ENCODE measurements around the gene FANCB. TPM values are rescaled to one million over a fixed set of nuclear protein-coding genes. Genes with fewer than 3 reads are reported as not detected.

The FANCB gene
- total and polyA plus RNA-seq, 2 donors (not counting 1 experiment from before 2014, with no cell fraction given), result 3.1 to 3.9 TPM

DNA sequence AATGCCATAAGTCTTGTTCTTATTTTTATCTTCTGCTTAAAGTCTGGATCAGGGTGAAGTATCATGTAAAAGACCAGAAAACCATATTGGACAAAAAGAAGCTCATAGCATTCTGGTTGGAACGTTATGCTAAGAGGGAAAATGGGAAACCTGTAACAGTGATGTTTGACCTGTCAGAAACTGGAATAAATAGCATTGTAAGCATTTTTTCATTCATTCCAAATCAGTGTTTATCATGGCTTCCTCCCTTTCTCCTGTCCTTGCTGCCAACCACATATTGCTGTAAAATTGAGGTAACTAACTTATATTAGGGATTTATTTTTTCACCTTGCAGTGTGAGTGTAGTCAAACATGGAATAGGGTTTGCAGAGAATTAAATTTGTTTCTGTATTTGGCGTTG lies 24.2 kb upstream of the FANCB start:
- Histone ChIP-seq H3K4me1 (ENCODE audit: control insufficient read depth in 2 of 2, insufficient read depth in 2 of 2, low read length in 2 of 2) (no peaks in the 10 kb centered on the region), H3K9me3 (ENCODE audit: control extremely low read depth in 1 of 3, control insufficient read depth in 2 of 3, insufficient read depth in 1 of 3, low read length in 2 of 3) (no peaks in the 10 kb centered on the region), H3K4me2 (replicated peaks; ENCODE audit: low read depth, low read length, poor library complexity, severe bottlenecking) (no peak overlapping the region), H3K4me3 (ENCODE audit: control extremely low read depth in 1 of 5, extremely low read depth in 1 of 5, insufficient read depth in 1 of 5, low read depth in 2 of 5, low read length in 4 of 5) (no peak overlapping the region), H3K27me3 (replicated peaks in 1 of 4; ENCODE audit: control extremely low read depth in 1 of 4, control insufficient read depth in 3 of 4, insufficient read depth in 4 of 4, low read length in 3 of 4) (no peaks in the 10 kb centered on the region), H3K79me2 (ENCODE audit: control insufficient read depth, insufficient read depth, low read length) (no peaks in the 10 kb centered on the region), H2AFZ (ENCODE audit: insufficient read depth, low read depth, low read length, poor library complexity, severe bottlenecking) (no peak overlapping the region), H4K20me1 (ENCODE audit: control insufficient read depth, insufficient read depth, low read length, poor library complexity, severe bottlenecking) (no peaks in the 10 kb centered on the region), H3K36me3 (replicated peaks in 1 of 2; ENCODE audit: control extremely low read depth in 1 of 2, control insufficient read depth in 1 of 2, extremely low read depth in 1 of 2, insufficient read depth in 2 of 2, low read length in 1 of 2) (peaks cover 0 to 9% of the 10 kb centered on the region in 2 experiments), H3K27ac (ENCODE audit: low read length in 2 of 2) (no peak overlapping the region), H3K9ac (ENCODE audit: low read length) (no peak overlapping the region)
- Mint-ChIP-seq H3K27ac (no peak overlapping the region), H3K4me3 (no peak overlapping the region), H3K9me3 (ENCODE audit: insufficient read depth) (no peaks in the 10 kb centered on the region), H3K4me1 (peaks cover 10% of the 10 kb centered on the region), H3K27me3 (no peaks in the 10 kb centered on the region)
- intact Hi-C loops (cut with micrococcal nuclease), result no loop called here
- no peak for DNase-seq
- CTCF ChIA-PET, result no interaction called here
- ATAC-seq (ENCODE audit: low read depth), result no peak
- POLR2A ChIA-PET, result no interaction called here
- no CpG with 5 or more reads among the region's 2 CpGs for WGBS (ENCODE audit: insufficient coverage)
- no peak for TF ChIP-seq EZH2 (IDR thresholded peaks at IDR 0.05; ENCODE audit: borderline replicate concordance, insufficient read depth, low read depth, low read length, poor library complexity, severe bottlenecking)
- TF ChIP-seq CTCF (IDR thresholded peaks at IDR 0.05), result no peak

DNA sequence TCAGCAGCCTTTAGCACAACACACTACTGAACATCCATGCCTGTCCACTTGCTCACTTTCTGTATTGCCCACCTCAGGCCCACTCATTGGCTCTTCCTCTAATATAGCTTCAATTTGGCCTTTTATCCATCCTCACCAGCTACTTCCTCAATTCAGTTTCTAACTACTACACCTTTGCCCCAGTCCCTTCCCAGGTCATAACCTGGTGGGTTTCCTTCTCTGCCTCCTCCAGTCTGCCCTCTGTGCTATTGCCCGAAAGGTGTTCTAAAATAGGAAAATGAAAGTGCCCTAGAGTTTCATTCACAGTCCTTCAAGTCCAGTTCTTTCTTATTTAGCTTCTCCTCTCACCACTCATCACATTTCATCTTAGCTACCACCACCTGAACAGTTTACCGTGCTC lies 23.4 kb upstream of the FANCB start:
- H3K4me2 ChIP-seq (replicated peaks; ENCODE audit: low read depth, low read length, poor library complexity, severe bottlenecking), result no peak overlapping the region
- DNase-seq (no peak), ATAC-seq (ENCODE audit: low read depth) (no peak)
- H3K4me3 ChIP-seq (ENCODE audit: control extremely low read depth in 1 of 5, extremely low read depth in 1 of 5, insufficient read depth in 1 of 5, low read depth in 2 of 5, low read length in 4 of 5), result no peak overlapping the region
- Mint-ChIP-seq H3K9me3 (ENCODE audit: insufficient read depth) (no peaks in the 10 kb centered on the region), H3K27me3 (no peaks in the 10 kb centered on the region), H3K4me1 (peaks cover 10% of the 10 kb centered on the region), H3K4me3 (no peak overlapping the region), H3K27ac (no peak overlapping the region)
- intact Hi-C loops (cut with micrococcal nuclease), result no loop called here
- no peaks in the 10 kb centered on the region for H3K27me3 ChIP-seq (replicated peaks in 1 of 4; ENCODE audit: control extremely low read depth in 1 of 4, control insufficient read depth in 3 of 4, insufficient read depth in 4 of 4, low read length in 3 of 4)
- peaks cover 0 to 9% of the 10 kb centered on the region in 2 experiments for H3K36me3 ChIP-seq (replicated peaks in 1 of 2; ENCODE audit: control extremely low read depth in 1 of 2, control insufficient read depth in 1 of 2, extremely low read depth in 1 of 2, insufficient read depth in 2 of 2, low read length in 1 of 2)
- H3K79me2 ChIP-seq (ENCODE audit: control insufficient read depth, insufficient read depth, low read length), result no peaks in the 10 kb centered on the region
- no peaks in the 10 kb centered on the region for H4K20me1 ChIP-seq (ENCODE audit: control insufficient read depth, insufficient read depth, low read length, poor library complexity, severe bottlenecking)
- WGBS (ENCODE audit: insufficient coverage), result 88% methylated on average over 1 of the region's 2 CpGs
- ChIA-PET POLR2A (no interaction called here), CTCF (no interaction called here)
- H3K9ac ChIP-seq (ENCODE audit: low read length), result no peak overlapping the region
- TF ChIP-seq EZH2 (IDR thresholded peaks at IDR 0.05; ENCODE audit: borderline replicate concordance, insufficient read depth, low read depth, low read length, poor library complexity, severe bottlenecking) (no peak), CTCF (IDR thresholded peaks at IDR 0.05) (no peak)
- H2AFZ ChIP-seq (ENCODE audit: insufficient read depth, low read depth, low read length, poor library complexity, severe bottlenecking), result no peak overlapping the region
- H3K27ac ChIP-seq (ENCODE audit: low read length in 2 of 2), result no peak overlapping the region
- no peaks in the 10 kb centered on the region for H3K4me1 ChIP-seq (ENCODE audit: control insufficient read depth in 2 of 2, insufficient read depth in 2 of 2, low read length in 2 of 2)
- H3K9me3 ChIP-seq (ENCODE audit: control extremely low read depth in 1 of 3, control insufficient read depth in 2 of 3, insufficient read depth in 1 of 3, low read length in 2 of 3), result no peaks in the 10 kb centered on the region
